H1 (cell line): ENCODE measurements around the gene P4HA1. TPM values are rescaled to one million over a fixed set of nuclear protein-coding genes. Genes with fewer than 3 reads are reported as not detected.

Source experiments
- CTCF ChIA-PET: fragments of 300-600 bp; sonication (Branson Sonifier 250); formaldehyde crosslinking; loops from one replicate; lab custom pipeline; 2021; ENCODE audit not compliant: partially characterized antibody; lab: Charles Lee
- POLR2A ChIA-PET: fragments of 300-600 bp; sonication (Branson Sonifier 250); formaldehyde crosslinking; loops from one replicate; lab custom pipeline; 2021; ENCODE audit warnings: inconsistent platforms; ENCODE audit not compliant: partially characterized antibody; lab: Charles Lee
- DNase-seq, 2 experiments: peaks; one replicate each; pipeline versions ENCODE4 v3.0.0 to v3.0.0-alpha.2; 2010 to 2022; ENCODE audit warnings: low spot score in 2 of 2, low read depth in 1 of 2, mixed read lengths in 1 of 2
- FAIRE-seq: peaks from 2 replicates; lab custom pipeline; 2011; peaks lifted over from hg19 to GRCh38; lab: Jason Lieb, UNC
- H2AFZ ChIP-seq: 2 replicates; pipeline ENCODE4 v1.8.1; 2012; ENCODE audit warnings: low read length, inconsistent platforms
- H2AK5ac ChIP-seq: 2 replicates; pipeline ENCODE4 v1.6.1; 2013; ENCODE audit warnings: low read depth, low read length
- H2BK120ac ChIP-seq: replicated peaks from 2 replicates; pipeline ENCODE3; 2013; ENCODE audit warnings: low read depth, low read length, inconsistent platforms
- H2BK12ac ChIP-seq: 2 replicates; pipeline ENCODE4 v1.6.1; 2013; ENCODE audit warnings: low read depth, low read length
- H2BK15ac ChIP-seq: 2 replicates; pipeline ENCODE4 v1.6.1; 2013; ENCODE audit warnings: low read length
- H2BK20ac ChIP-seq: 2 replicates; pipeline ENCODE4 v1.6.1; 2013; ENCODE audit warnings: low read length
- H2BK5ac ChIP-seq: 2 replicates; pipeline ENCODE4 v1.6.1; 2013; ENCODE audit warnings: low read depth, low read length
- H3K14ac ChIP-seq: 2 replicates; pipeline ENCODE4 v1.6.1; 2013; ENCODE audit warnings: inconsistent platforms; ENCODE audit not compliant: insufficient read length
- H3K18ac ChIP-seq: 2 replicates; pipeline ENCODE4 v1.6.1; 2013; ENCODE audit warnings: low read length; ENCODE audit errors: extremely low read depth
- H3K23ac ChIP-seq: 2 replicates; pipeline ENCODE4 v1.6.1; 2013; ENCODE audit warnings: inconsistent platforms; ENCODE audit not compliant: insufficient read length
- H3K23me2 ChIP-seq: 2 replicates; pipeline ENCODE4 v1.6.1; 2013; ENCODE audit warnings: low read depth, low read length
- H3K27ac ChIP-seq: 2 replicates; pipeline ENCODE4 v1.6.1; 2011; ENCODE audit warnings: low read depth, low read length, inconsistent platforms
- H3K27me3 ChIP-seq, 4 experiments: replicated peaks in 1 of 4; 1 replicate in 1 of 4; 2 replicates in 3 of 4; pipeline versions ENCODE4 v1.6.1 to v1.8.1; 2011 to 2013; ENCODE audit warnings: low read length in 3 of 4, mild to moderate bottlenecking in 3 of 4, inconsistent platforms in 2 of 4, mixed read lengths in 2 of 4, moderate library complexity in 1 of 4; ENCODE audit not compliant: control insufficient read depth in 3 of 4, insufficient read depth in 3 of 4; ENCODE audit errors: extremely low read depth in 1 of 4
- H3K36me3 ChIP-seq, 4 experiments: 2 replicates each; pipeline versions ENCODE4 v1.6.1 to v1.8.1; 2011 to 2013; ENCODE audit warnings: mild to moderate bottlenecking in 4 of 4, low read length in 3 of 4, moderate library complexity in 2 of 4, control low read depth in 1 of 4, inconsistent platforms in 1 of 4; ENCODE audit not compliant: insufficient read depth in 4 of 4, control insufficient read depth in 2 of 4
- H3K4ac ChIP-seq: replicated peaks from 2 replicates; pipeline ENCODE3; 2013; ENCODE audit warnings: low read length, low read depth, mixed read lengths, inconsistent platforms; ENCODE audit not compliant: insufficient read length
- H3K4me1 ChIP-seq, 4 experiments: replicated peaks in 1 of 4; 1 replicate in 1 of 4; 2 replicates in 3 of 4; pipeline versions ENCODE4 v1.6.1 to v1.8.1; 2011 to 2013; ENCODE audit warnings: low read length in 3 of 4, inconsistent platforms in 2 of 4, mixed read lengths in 1 of 4; ENCODE audit not compliant: insufficient read depth in 4 of 4, control insufficient read depth in 3 of 4
- H3K4me2 ChIP-seq, 2 experiments: 2 replicates each; pipeline versions ENCODE4 v1.6.1 to v1.8.1; 2011 to 2013; ENCODE audit warnings: low read depth in 2 of 2, low read length in 2 of 2, control low read depth in 1 of 2, inconsistent platforms in 1 of 2, mild to moderate bottlenecking in 1 of 2; ENCODE audit not compliant: insufficient read depth in 1 of 2
- H3K4me3 ChIP-seq, 4 experiments: fragments of 200-600, 300-600 bp in 1 of 4; sonication (generic), shearing (Covaris generic), sonication (Bioruptor Twin) in 1 of 4; 2 replicates each; pipeline versions ENCODE4 v1.5.1 to v1.8.1; 2011 to 2016; ENCODE audit warnings: low read length in 4 of 4, low read depth in 3 of 4, control low read depth in 2 of 4, inconsistent platforms in 2 of 4, mild to moderate bottlenecking in 2 of 4, mixed read lengths in 1 of 4, moderate library complexity in 1 of 4; ENCODE audit not compliant: insufficient read depth in 2 of 4; ENCODE audit errors: extremely low read depth in 1 of 4
- H3K56ac ChIP-seq: replicated peaks from 2 replicates; pipeline ENCODE3; 2013; ENCODE audit warnings: low read depth, mild to moderate bottlenecking, mixed read lengths, low read length, inconsistent platforms; ENCODE audit not compliant: insufficient read length
- H3K79me1 ChIP-seq: 2 replicates; pipeline ENCODE4 v1.6.1; 2013; ENCODE audit warnings: low read depth, low read length, control low read depth
- H3K79me2 ChIP-seq, 2 experiments: 2 replicates each; pipeline versions ENCODE4 v1.6.1 to v1.8.1; 2012 to 2013; ENCODE audit warnings: low read length in 2 of 2, mild to moderate bottlenecking in 2 of 2, inconsistent platforms in 1 of 2; ENCODE audit not compliant: insufficient read depth in 2 of 2, control insufficient read depth in 1 of 2
- H3K9ac ChIP-seq, 4 experiments: replicated peaks in 1 of 4; 1 replicate in 1 of 4; 2 replicates in 3 of 4; pipeline versions ENCODE4 v1.6.1 to v1.8.1; 2011 to 2013; ENCODE audit warnings: low read depth in 3 of 4, low read length in 3 of 4, control low read depth in 2 of 4, mild to moderate bottlenecking in 2 of 4, moderate library complexity in 2 of 4, inconsistent platforms in 1 of 4; ENCODE audit errors: extremely low read depth in 1 of 4
- H3K9me3 ChIP-seq, 2 experiments: 2 replicates each; pipeline versions ENCODE4 v1.6.1 to v1.8.1; 2012 to 2013; ENCODE audit warnings: mild to moderate bottlenecking in 2 of 2, moderate library complexity in 2 of 2, control low read depth in 1 of 2, inconsistent platforms in 1 of 2, low read depth in 1 of 2, low read length in 1 of 2, mixed read lengths in 1 of 2; ENCODE audit not compliant: insufficient read depth in 2 of 2
- H4K20me1 ChIP-seq, 2 experiments: replicated peaks in 1 of 2; 2 replicates each; pipeline versions ENCODE3 to v1.8.1; 2011 to 2013; ENCODE audit warnings: inconsistent platforms in 2 of 2, low read length in 2 of 2, mild to moderate bottlenecking in 1 of 2; ENCODE audit not compliant: insufficient read depth in 2 of 2, control insufficient read depth in 1 of 2
- H4K5ac ChIP-seq: 2 replicates; pipeline ENCODE4 v1.6.1; 2013; ENCODE audit warnings: low read length, low read depth, mixed read lengths, inconsistent platforms; ENCODE audit not compliant: insufficient read length
- H4K8ac ChIP-seq: 2 replicates; pipeline ENCODE4 v1.8.0; 2013; ENCODE audit warnings: mild to moderate bottlenecking, moderate library complexity, low read length, inconsistent platforms; ENCODE audit not compliant: insufficient read depth; ENCODE audit errors: extremely low read depth
- H4K91ac ChIP-seq: replicated peaks from 2 replicates; pipeline ENCODE3; 2013; ENCODE audit warnings: low read length, mixed read lengths, inconsistent platforms; ENCODE audit not compliant: insufficient read length
- BCL11A ChIP-seq, 2 experiments: IDR thresholded peaks; one replicate each; pipeline ENCODE4 v1.6.1; 2011; ENCODE audit warnings: low read depth in 2 of 2, low read length in 2 of 2, mild to moderate bottlenecking in 2 of 2
- CHD2 ChIP-seq: IDR thresholded peaks from 2 replicates; pipeline ENCODE4 v1.6.1; 2012; ENCODE audit warnings: low read length, improper control_type of control experiment
- HDAC2 ChIP-seq, 2 experiments: fragments of 300-600 bp in 1 of 2; sonication (generic) in 1 of 2; IDR thresholded peaks; 2 replicates each; pipeline ENCODE4 v1.6.1; 2011 to 2012; ENCODE audit warnings: low read depth in 2 of 2, low read length in 2 of 2, mild to moderate bottlenecking in 2 of 2, moderate library complexity in 2 of 2, borderline replicate concordance in 1 of 2, inconsistent platforms in 1 of 2
- KDM4A ChIP-seq: IDR thresholded peaks from one replicate; pipeline ENCODE4 v1.7.1; 2012; ENCODE audit warnings: low read depth, mild to moderate bottlenecking, moderate library complexity, low read length, inconsistent platforms; ENCODE audit not compliant: severe bottlenecking
- WGBS, 2 experiments: shearing (Covaris generic) in 1 of 2; methylation state at CpG; one replicate each; pipeline versions ENCODE4 v1.1.6 to v1.1.7; 2013 to 2015; ENCODE audit warnings: low lambda C conversion rate in 2 of 2, mixed read lengths in 2 of 2, inconsistent platforms in 1 of 2, low coverage in 1 of 2, missing lambda C conversion rate in 1 of 2; ENCODE audit not compliant: insufficient replicate concordance in 2 of 2, insufficient coverage in 1 of 2, insufficient read length in 1 of 2; ENCODE audit errors: extremely low coverage in 1 of 2, missing lambda C conversion rate in 1 of 2; 5-methylcytosine and 5-hydroxymethylcytosine counted together
- polyA plus RNA-seq, 7 experiments: library from polyadenylated mRNA; depleted of rRNA in 3 of 7; stranded (reverse) in 5 of 7; unstranded in 2 of 7; fragments of >200 nt in 5 of 7; fragments of 200-250 nt in 2 of 7; gene quantifications; 1 replicate in 5 of 7; 2 replicates in 1 of 7; 4 replicates in 1 of 7; pipeline versions ENCODE4 v1.2.1 to v1.2.3, GENCODE V29; 2011 to 2013; ENCODE audit warnings: missing spikeins in 2 of 7, mixed read lengths in 2 of 7
- total RNA-seq: library from RNA; stranded (reverse); fragmentation: NEBNext Ultra II Directional; extraction: Animal tissue kit (Norgen Biotek cat#: 25700); gene quantifications from 2 replicates; pipeline ENCODE4 v1.2.1, GENCODE V29; 2021

The P4HA1 gene
- total and polyA plus RNA-seq, 2 of the 8 experiments (the other 6 are each of a cell fraction or from before 2014, with no cell fraction given), result 12.0 to 25.7 TPM

DNA sequence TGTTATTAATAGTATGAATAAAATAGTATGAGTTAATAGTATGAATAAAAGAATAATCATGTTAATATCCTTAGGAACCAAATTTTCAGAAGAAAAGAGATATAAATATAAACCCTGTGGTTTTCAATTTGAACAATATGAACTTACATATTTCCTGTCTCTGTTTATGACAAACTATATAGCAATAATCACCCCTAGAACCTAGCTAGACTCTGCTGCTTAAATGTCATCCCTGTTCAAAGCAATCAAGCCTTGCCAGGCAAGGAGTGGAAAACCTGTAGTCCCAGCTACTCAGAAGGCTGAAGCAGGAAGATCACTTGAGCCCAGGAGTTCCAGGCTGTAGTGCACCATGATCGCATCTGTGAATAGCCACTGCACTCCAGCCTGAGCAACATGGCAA lies 36.5 kb downstream of the P4HA1 start:
- ChIA-PET POLR2A (interaction anchor here (0.7 kb wide), 1 partner anchor 696 kb away, joined by 5 read pairs; no protein-coding TSS in a partner anchor), CTCF (interaction anchor here (0.6 to 0.9 kb wide), 2 partner anchors 39 to 68 kb away, joined by 4 read pairs; no protein-coding TSS in a partner anchor)
- Histone ChIP-seq H3K27ac (no peak overlapping the region), H3K4me2 (no peak overlapping the region), H3K23me2 (no peaks in the 10 kb centered on the region), H3K79me1 (no peaks in the 10 kb centered on the region), H4K8ac (no peak overlapping the region), H3K18ac (no peak overlapping the region), H2BK12ac (no peak overlapping the region), H4K5ac (no peak overlapping the region), H2AK5ac (no peak overlapping the region), H3K9me3 (no peaks in the 10 kb centered on the region), H3K56ac (no peak overlapping the region), H4K91ac (no peak overlapping the region), H3K79me2 (no peaks in the 10 kb centered on the region), H3K23ac (no peak overlapping the region), H2BK120ac (no peak overlapping the region), H3K9ac (no peak overlapping the region), H3K4ac (no peak overlapping the region), H3K36me3 (no peaks in the 10 kb centered on the region), H2BK5ac (no peak overlapping the region), H4K20me1 (no peaks in the 10 kb centered on the region), H2BK15ac (no peak overlapping the region), H3K4me1 (no peaks in the 10 kb centered on the region), H3K27me3 (no peaks in the 10 kb centered on the region), H3K4me3 (no peak overlapping the region), H2BK20ac (no peak overlapping the region), H3K14ac (no peak overlapping the region), H2AFZ (no peak overlapping the region)
- FAIRE-seq (no peak), DNase-seq (no peak)
- 100% methylated on average over 1 of the region's 1 CpG; no CpG with 5 or more reads in 1 of the 2 experiments for WGBS, 2 experiments
- no peak for TF ChIP-seq CHD2
- TF ChIP-seq BCL11A (IDR thresholded peaks at IDR 0.05; ENCODE audit: low read depth in 2 of 2, low read length in 2 of 2), result no peak
- no peak for TF ChIP-seq KDM4A
- no peak for TF ChIP-seq HDAC2 (IDR thresholded peaks at IDR 0.05; ENCODE audit: borderline replicate concordance in 1 of 2, low read depth in 2 of 2, low read length in 2 of 2)
